HG03108 (cell line): ENCODE data around the gene ADD3.

ENCODE experiments used
- ATAC-seq: cut with Tn5 transposase; IDR thresholded peaks from one replicate; pipeline ENCODE4 v1.9.1; 2021; ENCODE audit warnings: moderate library complexity; ENCODE audit not compliant: unreplicated experiment

ADD3 gene

GRCh38 chr10:110149259-110149658 lies 141.5 kb downstream of the ADD3 start:
- no peak for ATAC-seq

- no peak for ATAC-seq
These were observed 142.3 kb downstream of the ADD3 start for GRCh38 chr10:110150046-110150445.

GRCh38 chr10:110150981-110151380 lies 143.2 kb downstream of the ADD3 start:
- no peak for ATAC-seq

GRCh38 chr10:110151467-110151866 lies 143.7 kb downstream of the ADD3 start:
- no peak for ATAC-seq

GRCh38 chr10:110151971-110152370 lies 144.2 kb downstream of the ADD3 start:
- ATAC-seq = no peak

- no peak for ATAC-seq
These were observed 145.6 kb downstream of the ADD3 start for GRCh38 chr10:110153396-110153795.

GRCh38 chr10:110156046-110156445 lies 148.3 kb downstream of the ADD3 start:
- no peak for ATAC-seq

- no peak for ATAC-seq
These were observed 150.5 kb downstream of the ADD3 start for GRCh38 chr10:110158051-110159005.

- ATAC-seq = no peak
These were observed 152.3 kb downstream of the ADD3 start for GRCh38 chr10:110160081-110160480.

- no peak for ATAC-seq
These were observed 152.7 kb downstream of the ADD3 start for GRCh38 chr10:110160522-110160921.

GRCh38 chr10:110162741-110163145 lies 155.0 kb downstream of the ADD3 start:
- ATAC-seq = no peak

GRCh38 chr10:110163192-110163773 lies 155.5 kb downstream of the ADD3 start:
- no peak for ATAC-seq

GRCh38 chr10:110163841-110164240 lies 156.1 kb downstream of the ADD3 start:
- no peak for ATAC-seq

- no peak for ATAC-seq
These were observed 157.5 kb downstream of the ADD3 start for GRCh38 chr10:110165239-110165638.

GRCh38 chr10:110167149-110167548 lies 159.4 kb downstream of the ADD3 start:
- no peak for ATAC-seq

GRCh38 chr10:110168601-110169481 lies 161.1 kb downstream of the ADD3 start:
- peak; percentile 78 for ATAC-seq

- ATAC-seq = no peak
These were observed 161.8 kb downstream of the ADD3 start for GRCh38 chr10:110169586-110169985.

GRCh38 chr10:110170142-110170971 lies 162.6 kb downstream of the ADD3 start:
- ATAC-seq = no peak

- no peak for ATAC-seq
These were observed 163.2 kb downstream of the ADD3 start for GRCh38 chr10:110171032-110171431.

- ATAC-seq = no peak
These were observed 164.4 kb downstream of the ADD3 start for GRCh38 chr10:110172155-110172554.
